Activated T-helper 1 cell treated with anti-CD3 and anti-CD28 coated beads, Interleukin-12 subunit alpha, Interleukin-12 subunit beta, Interleukin-2, Interleukin-4 antibody, amounts not matched to agents 30 ng/mL and 10 ng/mL and 1 ng/mL, durations not matched to agents 14 hours and 24 hours and 36 hours (primary cell): ENCODE measurements around the gene GFPT2. TPM values are rescaled to one million over a fixed set of nuclear protein-coding genes. Genes with fewer than 3 reads are reported as not detected.

ENCODE experiments used
- DNase-seq: peaks from one replicate; pipeline ENCODE4 v3.0.0; 2021; ENCODE audit warnings: low spot score
- H3K27ac Mint-ChIP-seq: one replicate; pipeline ENCODE4 v1.8.0; 2021; ENCODE audit warnings: mild to moderate bottlenecking, mixed read lengths
- H3K27me3 Mint-ChIP-seq: one replicate; pipeline ENCODE4 v1.8.0; 2022; ENCODE audit warnings: mild to moderate bottlenecking, moderate library complexity, mixed read lengths; ENCODE audit not compliant: insufficient read depth
- H3K36me3 Mint-ChIP-seq: one replicate; pipeline ENCODE4 v1.8.0; 2021; ENCODE audit warnings: low read depth, mixed read lengths
- H3K4me1 Mint-ChIP-seq: one replicate; pipeline ENCODE4 v1.8.0; 2021; ENCODE audit warnings: low read depth, mixed read lengths
- H3K4me3 Mint-ChIP-seq: one replicate; pipeline ENCODE4 v1.8.0; 2021; ENCODE audit warnings: mild to moderate bottlenecking, moderate library complexity, mixed read lengths
- H3K9me3 Mint-ChIP-seq: one replicate; pipeline ENCODE4 v1.8.0; 2021; ENCODE audit warnings: mixed read lengths
- intact Hi-C: fragments of 100-400 bp; cut with micrococcal nuclease; formaldehyde crosslinking; loops from one replicate; pipeline ENCODE4 v1.15.1; 2024
- total RNA-seq: library from RNA; stranded (reverse); gene quantifications from 2 replicates; pipeline ENCODE4 v1.2.3, GENCODE V29; 2022

Gene GFPT2
- total RNA-seq, 1 donor from 2014 or later, result 1.1 TPM

DNA sequence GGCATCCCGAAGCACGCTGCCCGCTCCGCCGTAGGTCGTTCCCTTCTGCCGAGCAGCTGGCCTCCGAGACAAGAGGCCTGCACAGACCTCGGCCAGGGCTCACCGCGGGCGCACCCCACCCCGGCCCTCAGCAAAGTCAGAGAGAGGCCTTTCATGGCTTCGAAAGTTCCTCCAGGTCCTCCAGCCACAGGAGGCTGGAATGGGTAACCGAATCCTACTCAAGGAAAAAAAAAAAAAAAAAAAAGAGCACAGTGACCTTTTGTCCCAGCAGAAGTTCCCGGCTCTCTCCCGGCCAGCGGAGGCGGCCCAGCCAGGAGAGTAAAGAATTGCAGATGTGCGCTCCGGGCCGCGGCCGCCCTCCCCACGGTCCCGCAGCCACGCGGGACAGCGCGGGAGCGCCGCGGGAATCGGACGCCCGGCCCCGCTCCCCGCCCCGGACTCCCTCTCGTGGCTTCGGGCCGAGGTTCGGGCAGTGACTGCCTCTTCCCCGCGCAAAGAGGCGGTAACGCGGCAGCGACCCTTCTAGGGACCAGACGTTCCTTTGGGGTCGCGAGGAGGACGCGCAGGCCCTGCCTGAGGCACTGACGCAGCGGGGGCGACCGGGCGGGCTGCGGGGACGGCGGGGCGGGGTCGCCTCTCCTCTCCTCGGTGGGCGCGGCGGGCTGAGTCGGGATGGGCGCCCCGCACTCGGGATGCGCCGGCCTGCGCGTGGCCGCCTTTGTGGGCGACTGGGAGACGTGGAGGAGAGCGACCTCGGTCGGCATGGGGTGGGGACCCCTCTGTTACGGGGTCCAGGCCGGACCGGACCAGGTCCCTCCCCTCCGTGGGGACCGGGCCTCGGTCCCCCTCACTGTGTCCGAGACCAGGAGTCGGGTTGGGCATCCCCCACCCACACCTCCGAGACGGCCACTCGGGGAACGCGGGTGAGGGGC is 754 bp downstream of the GFPT2 start:
- H3K27ac Mint-ChIP-seq, result no peak overlapping the region
- H3K4me1 Mint-ChIP-seq, result no peaks in the 10 kb centered on the region
- peaks cover 2% of the 10 kb centered on the region for H3K36me3 Mint-ChIP-seq
- intact Hi-C loops, result loop anchor here (1.0 to 10.0 kb wide), 3 partner anchors 59 to 530 kb away; partner anchors contain the start of genes CNOT6 and SQSTM1
- H3K27me3 Mint-ChIP-seq, result peaks cover 50% of the 10 kb centered on the region
- H3K9me3 Mint-ChIP-seq, result no peaks in the 10 kb centered on the region
- peak overlapping the region; percentile 39 for H3K4me3 Mint-ChIP-seq
- no peak for DNase-seq

- H3K27me3 Mint-ChIP-seq, result peaks cover 51% of the 10 kb centered on the region
- H3K27ac Mint-ChIP-seq, result no peak overlapping the region
- DNase-seq, result no peak
- H3K4me1 Mint-ChIP-seq, result no peaks in the 10 kb centered on the region
- H3K9me3 Mint-ChIP-seq, result no peaks in the 10 kb centered on the region
- H3K4me3 Mint-ChIP-seq, result no peak overlapping the region
- peaks cover 2% of the 10 kb centered on the region for H3K36me3 Mint-ChIP-seq
- intact Hi-C loops, result loop anchor here (5.0 to 10.0 kb wide), 2 partner anchors 144 to 529 kb away; partner anchors contain the start of genes CNOT6 and SQSTM1
Observed at GRCh38 chr5:180350711-180351465, 2.2 kb downstream of the GFPT2 start.

DNA sequence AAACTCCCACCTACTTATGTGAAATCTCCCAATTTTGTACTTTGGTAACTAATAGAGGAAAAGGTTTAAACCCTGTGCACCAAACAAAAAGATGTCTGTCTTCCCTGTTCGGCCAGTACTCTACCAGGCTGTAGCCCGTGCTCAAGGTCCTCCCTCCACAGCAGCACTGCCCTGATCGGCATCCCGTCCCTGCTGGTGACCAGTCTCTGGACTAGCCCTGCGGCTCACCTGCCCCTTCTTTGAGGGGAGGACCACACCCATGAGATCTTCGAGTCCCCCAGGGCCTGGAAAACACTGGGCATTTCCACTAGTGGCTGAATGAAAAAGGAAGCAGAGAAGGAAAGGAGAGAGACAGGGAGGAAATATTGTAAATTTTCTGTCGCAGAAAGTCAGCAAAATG is 2.8 kb downstream of the GFPT2 start:
- Mint-ChIP-seq H3K4me3 (no peak overlapping the region), H3K9me3 (no peaks in the 10 kb centered on the region), H3K4me1 (no peaks in the 10 kb centered on the region), H3K27ac (no peak overlapping the region), H3K36me3 (peaks cover 2% of the 10 kb centered on the region), H3K27me3 (peaks cover 46% of the 10 kb centered on the region)
- no peak for DNase-seq
- intact Hi-C loops, result loop anchor here (5.0 to 10.0 kb wide), 2 partner anchors 145 to 528 kb away; partner anchors contain the start of genes CNOT6 and SQSTM1

GRCh38 chr5:180349391-180349790 is 3.7 kb downstream of the GFPT2 start:
- intact Hi-C loops, result no loop called here
- Mint-ChIP-seq H3K4me3 (no peak overlapping the region), H3K27ac (no peak overlapping the region), H3K4me1 (no peaks in the 10 kb centered on the region), H3K36me3 (no peaks in the 10 kb centered on the region), H3K9me3 (no peaks in the 10 kb centered on the region), H3K27me3 (peaks cover 37% of the 10 kb centered on the region)
- no peak for DNase-seq

DNA sequence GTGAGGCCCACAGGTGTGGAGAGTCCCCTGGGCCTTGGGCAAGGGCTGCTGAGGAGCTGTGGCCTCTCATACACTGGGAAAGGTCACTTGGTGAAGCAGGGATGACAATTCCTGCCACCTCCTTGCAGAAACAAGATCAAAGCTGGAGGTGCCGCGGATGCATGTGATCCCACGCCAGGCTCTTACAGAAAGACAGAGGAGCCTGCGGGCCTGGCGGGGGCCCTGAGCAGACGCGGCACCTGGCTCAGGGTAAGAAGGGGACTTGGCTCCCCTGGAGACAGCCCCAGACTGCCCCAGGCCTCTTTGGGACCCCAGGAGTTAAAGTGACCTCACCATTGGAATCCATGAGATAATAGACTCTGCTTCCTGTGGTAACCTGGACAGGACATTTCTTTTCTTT is 4.8 kb downstream of the GFPT2 start:
- no peak for DNase-seq
- H3K9me3 Mint-ChIP-seq, result no peaks in the 10 kb centered on the region
- no peaks in the 10 kb centered on the region for H3K36me3 Mint-ChIP-seq
- H3K4me3 Mint-ChIP-seq, result no peak overlapping the region
- no peak overlapping the region for H3K27ac Mint-ChIP-seq
- H3K4me1 Mint-ChIP-seq, result no peaks in the 10 kb centered on the region
- H3K27me3 Mint-ChIP-seq, result peaks cover 33% of the 10 kb centered on the region
- intact Hi-C loops, result no loop called here

GRCh38 chr5:180347702-180348101 is 5.4 kb downstream of the GFPT2 start:
- no peak for DNase-seq
- Mint-ChIP-seq H3K36me3 (no peaks in the 10 kb centered on the region), H3K9me3 (no peaks in the 10 kb centered on the region), H3K27me3 (peaks cover 33% of the 10 kb centered on the region), H3K4me1 (no peaks in the 10 kb centered on the region), H3K4me3 (no peak overlapping the region), H3K27ac (no peak overlapping the region)
- intact Hi-C loops, result no loop called here

GRCh38 chr5:180346358-180346757 is 6.8 kb downstream of the GFPT2 start:
- Mint-ChIP-seq H3K4me3 (no peak overlapping the region), H3K27ac (no peak overlapping the region), H3K9me3 (no peaks in the 10 kb centered on the region), H3K36me3 (no peaks in the 10 kb centered on the region), H3K27me3 (peaks cover 24% of the 10 kb centered on the region), H3K4me1 (no peaks in the 10 kb centered on the region)
- no peak for DNase-seq
- intact Hi-C loops, result no loop called here

DNA sequence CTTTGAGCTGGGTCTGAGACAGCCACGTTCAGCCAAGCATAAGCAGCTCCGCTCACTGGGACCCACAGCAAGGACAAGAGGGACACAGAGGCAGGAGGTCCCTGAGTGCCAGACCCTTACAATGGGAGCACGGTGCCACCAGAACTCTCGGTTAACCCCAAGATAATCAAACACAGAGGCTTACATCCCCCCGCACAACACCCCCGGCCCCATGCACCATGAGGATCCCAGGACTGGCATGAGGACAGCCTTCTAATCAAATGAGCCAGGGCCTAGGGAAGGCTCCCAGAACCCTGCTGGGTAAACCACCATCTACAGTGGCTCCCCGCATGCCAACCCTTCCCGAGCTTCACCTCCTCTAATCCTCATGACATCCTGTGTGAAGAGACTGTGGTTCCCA is 7.4 kb downstream of the GFPT2 start:
- Mint-ChIP-seq H3K27me3 (peaks cover 18% of the 10 kb centered on the region), H3K27ac (no peak overlapping the region), H3K4me3 (no peak overlapping the region), H3K4me1 (no peaks in the 10 kb centered on the region), H3K9me3 (no peaks in the 10 kb centered on the region), H3K36me3 (no peaks in the 10 kb centered on the region)
- intact Hi-C loops, result no loop called here
- no peak for DNase-seq

- DNase-seq, result no peak
- intact Hi-C loops, result no loop called here
- H3K27ac Mint-ChIP-seq, result no peak overlapping the region
- H3K9me3 Mint-ChIP-seq, result no peaks in the 10 kb centered on the region
- H3K36me3 Mint-ChIP-seq, result no peaks in the 10 kb centered on the region
- no peak overlapping the region for H3K4me3 Mint-ChIP-seq
- peaks cover 13% of the 10 kb centered on the region for H3K27me3 Mint-ChIP-seq
- no peaks in the 10 kb centered on the region for H3K4me1 Mint-ChIP-seq
Observed at GRCh38 chr5:180345186-180345585, 8.0 kb downstream of the GFPT2 start.

DNA sequence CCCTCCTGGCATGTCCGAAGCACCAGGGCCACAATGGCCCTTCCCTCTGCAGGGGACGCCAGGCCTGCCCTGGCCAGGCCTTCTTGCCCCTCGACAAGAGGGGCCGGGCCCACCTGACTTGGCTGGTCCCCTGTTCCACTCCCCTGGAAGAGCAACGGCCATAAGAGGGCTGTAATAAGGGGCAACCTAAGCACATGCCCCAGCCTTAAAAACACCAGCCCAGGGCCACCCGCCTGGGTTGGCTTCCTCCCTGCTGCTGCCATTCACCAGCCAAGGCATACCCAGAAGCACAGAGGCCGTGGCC is 8.5 kb downstream of the GFPT2 start:
- no peak overlapping the region for H3K27ac Mint-ChIP-seq
- intact Hi-C loops, result no loop called here
- H3K4me3 Mint-ChIP-seq, result no peak overlapping the region
- peaks cover 8% of the 10 kb centered on the region for H3K27me3 Mint-ChIP-seq
- no peak for DNase-seq
- H3K4me1 Mint-ChIP-seq, result no peaks in the 10 kb centered on the region
- H3K9me3 Mint-ChIP-seq, result no peaks in the 10 kb centered on the region
- H3K36me3 Mint-ChIP-seq, result no peaks in the 10 kb centered on the region

DNA sequence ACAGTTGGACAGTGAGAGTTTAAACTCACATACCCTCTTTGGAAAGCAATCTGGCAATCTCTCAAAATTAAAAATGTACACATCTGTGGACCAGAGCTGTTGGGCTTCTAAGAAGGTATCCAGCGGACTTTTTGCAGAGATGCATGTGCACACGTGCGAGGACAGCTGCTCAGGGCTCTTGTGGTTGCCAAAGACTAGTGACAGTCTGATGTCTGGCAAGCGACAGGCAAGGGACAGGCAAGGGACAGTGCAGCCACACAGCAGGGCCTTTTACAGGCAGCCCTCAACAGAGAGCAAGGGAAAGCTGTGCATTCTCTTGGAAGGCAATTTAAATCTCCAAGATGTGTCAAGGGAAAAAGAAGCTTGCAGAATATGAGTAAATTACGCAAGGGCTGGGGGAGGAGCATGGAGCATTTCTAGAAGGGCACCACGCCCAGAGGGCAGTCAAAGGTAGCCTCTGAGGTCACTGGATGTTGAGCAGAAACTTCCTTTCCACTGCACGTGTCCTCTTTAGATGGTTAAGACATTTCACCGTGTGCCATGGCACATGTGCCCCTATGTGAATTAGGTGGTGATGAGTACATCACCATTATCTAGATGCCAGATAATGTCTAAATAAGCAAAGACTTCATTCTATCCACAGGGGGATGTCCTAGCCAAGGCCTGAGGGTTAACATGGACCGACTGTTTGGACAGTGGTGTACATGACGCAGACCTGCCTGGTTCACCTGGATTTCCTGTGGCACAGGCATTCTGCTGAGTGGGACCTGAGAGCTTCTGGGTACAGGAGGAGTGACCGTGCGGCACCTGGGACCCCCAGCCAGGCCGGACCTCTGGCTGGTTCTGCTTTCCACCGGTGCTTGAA is 9.1 kb downstream of the GFPT2 start:
- Mint-ChIP-seq H3K4me1 (no peaks in the 10 kb centered on the region), H3K27ac (no peak overlapping the region), H3K4me3 (no peak overlapping the region), H3K36me3 (no peaks in the 10 kb centered on the region), H3K27me3 (peaks cover 7% of the 10 kb centered on the region), H3K9me3 (no peaks in the 10 kb centered on the region)
- DNase-seq, result no peak
- intact Hi-C loops, result no loop called here

- Mint-ChIP-seq H3K9me3 (no peaks in the 10 kb centered on the region), H3K36me3 (no peaks in the 10 kb centered on the region), H3K27me3 (peaks cover 7% of the 10 kb centered on the region), H3K27ac (no peak overlapping the region), H3K4me3 (no peak overlapping the region), H3K4me1 (no peaks in the 10 kb centered on the region)
- no peak for DNase-seq
- intact Hi-C loops, result no loop called here
Observed at GRCh38 chr5:180343110-180343830, 9.9 kb downstream of the GFPT2 start.
